Dendritic cell treated with granulocyte-macrophage colony-stimulating factor and Interleukin-4, amounts not matched to agents 40 ng/mL and 50 ng/mL, for 4 days (primary cell): ENCODE results near the gene PKD1.
"Not testable (repeated sequence)": the region's sequence is repeated elsewhere in the genome, so short reads cannot be mapped to it uniquely, and the experiment has no call there.

Experiments used
- H3K27ac Mint-ChIP-seq: one replicate; pipeline ENCODE4 v1.8.0; 2022; ENCODE audit warnings: mild to moderate bottlenecking, mixed read lengths
- H3K27me3 Mint-ChIP-seq: one replicate; pipeline ENCODE4 v1.8.0; 2022; ENCODE audit warnings: mild to moderate bottlenecking, mixed read lengths
- H3K36me3 Mint-ChIP-seq: one replicate; pipeline ENCODE4 v1.8.0; 2022; ENCODE audit warnings: low read depth, mixed read lengths
- H3K4me1 Mint-ChIP-seq: one replicate; pipeline ENCODE4 v1.8.0; 2022; ENCODE audit warnings: low read depth, mixed read lengths
- H3K4me3 Mint-ChIP-seq: one replicate; pipeline ENCODE4 v1.8.0; 2022; ENCODE audit warnings: mild to moderate bottlenecking, moderate library complexity, mixed read lengths
- H3K9me3 Mint-ChIP-seq: one replicate; pipeline ENCODE4 v1.8.0; 2022; ENCODE audit warnings: mixed read lengths
- intact Hi-C: fragments of 100-400 bp; cut with micrococcal nuclease; formaldehyde crosslinking; loops from one replicate; pipeline ENCODE4 v1.15.0; 2022

PKD1 gene

DNA sequence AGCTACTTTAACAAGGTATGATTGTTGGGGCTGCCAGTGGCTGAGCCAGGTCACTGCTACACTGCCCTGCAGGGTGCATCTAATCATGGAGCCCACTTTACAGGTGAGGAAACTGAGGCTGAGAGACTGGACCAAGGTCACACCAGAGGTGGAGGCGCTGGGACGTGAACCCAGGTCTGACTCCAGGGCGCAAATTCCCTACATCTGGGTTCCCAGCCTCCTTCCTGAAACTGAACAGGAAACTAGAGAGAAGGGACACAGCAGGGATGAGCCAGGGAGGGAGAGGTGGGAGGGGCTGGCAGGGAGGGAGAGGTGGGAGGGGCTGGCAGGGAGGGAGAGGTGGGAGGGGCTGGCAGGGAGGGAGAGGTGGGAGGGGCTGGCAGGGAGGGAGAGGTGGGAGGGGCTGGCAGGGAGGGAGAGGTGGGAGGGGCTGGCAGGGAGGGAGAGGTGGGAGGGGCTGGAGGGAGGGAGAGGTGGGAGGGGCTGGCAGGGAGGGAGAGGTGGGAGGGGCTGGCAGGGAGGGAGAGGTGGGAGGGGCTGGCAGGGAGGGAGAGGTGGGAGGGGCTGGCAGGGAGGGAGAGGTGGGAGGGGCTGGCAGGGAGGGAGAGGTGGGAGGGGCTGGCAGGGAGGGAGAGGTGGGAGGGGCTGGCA lies 7.9 kb downstream of the PKD1 start:
- peaks cover 19% of the 10 kb centered on the region for H3K27me3 Mint-ChIP-seq
- H3K4me3 Mint-ChIP-seq = peak overlapping the region; percentile 48
- peak overlapping the region; percentile 76 for H3K27ac Mint-ChIP-seq
- H3K9me3 Mint-ChIP-seq, H3K36me3 Mint-ChIP-seq, intact Hi-C loops: not testable (repeated sequence)
- peaks cover 41% of the 10 kb centered on the region for H3K4me1 Mint-ChIP-seq

DNA sequence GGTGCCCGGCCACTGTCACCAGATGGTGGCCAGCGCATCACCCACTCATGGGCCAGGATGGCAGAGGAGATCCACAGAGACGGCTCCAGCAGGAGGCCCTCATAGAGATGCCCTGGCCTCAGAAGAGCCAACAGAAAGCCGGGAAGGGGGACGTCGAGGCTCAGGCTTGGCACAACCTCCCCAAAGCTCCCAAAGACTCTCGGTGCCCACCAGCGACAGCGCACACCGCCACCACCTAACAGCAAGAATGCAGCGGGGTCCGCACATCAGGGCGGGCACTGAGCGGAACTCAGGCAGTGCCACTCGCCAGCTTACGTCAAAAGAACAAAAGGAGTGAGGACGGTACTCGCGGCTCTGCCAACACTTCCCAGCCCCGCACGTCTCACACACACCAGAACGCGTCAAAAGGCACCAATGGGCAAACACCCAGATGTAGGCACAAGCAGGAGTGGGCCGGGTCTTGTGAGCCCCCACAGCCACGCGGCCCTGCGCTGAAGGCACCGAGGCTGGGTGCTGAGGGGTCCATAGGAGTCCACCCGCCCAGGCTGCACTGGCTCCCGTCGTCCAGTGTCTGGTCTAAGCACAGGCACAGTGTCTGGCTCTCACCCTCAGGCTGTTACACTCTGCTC lies 8.7 kb downstream of the PKD1 start:
- H3K4me3 Mint-ChIP-seq, H3K27ac Mint-ChIP-seq, intact Hi-C loops, H3K9me3 Mint-ChIP-seq, H3K36me3 Mint-ChIP-seq: not testable (repeated sequence)
- peaks cover 47% of the 10 kb centered on the region for H3K4me1 Mint-ChIP-seq
- peaks cover 19% of the 10 kb centered on the region for H3K27me3 Mint-ChIP-seq

DNA sequence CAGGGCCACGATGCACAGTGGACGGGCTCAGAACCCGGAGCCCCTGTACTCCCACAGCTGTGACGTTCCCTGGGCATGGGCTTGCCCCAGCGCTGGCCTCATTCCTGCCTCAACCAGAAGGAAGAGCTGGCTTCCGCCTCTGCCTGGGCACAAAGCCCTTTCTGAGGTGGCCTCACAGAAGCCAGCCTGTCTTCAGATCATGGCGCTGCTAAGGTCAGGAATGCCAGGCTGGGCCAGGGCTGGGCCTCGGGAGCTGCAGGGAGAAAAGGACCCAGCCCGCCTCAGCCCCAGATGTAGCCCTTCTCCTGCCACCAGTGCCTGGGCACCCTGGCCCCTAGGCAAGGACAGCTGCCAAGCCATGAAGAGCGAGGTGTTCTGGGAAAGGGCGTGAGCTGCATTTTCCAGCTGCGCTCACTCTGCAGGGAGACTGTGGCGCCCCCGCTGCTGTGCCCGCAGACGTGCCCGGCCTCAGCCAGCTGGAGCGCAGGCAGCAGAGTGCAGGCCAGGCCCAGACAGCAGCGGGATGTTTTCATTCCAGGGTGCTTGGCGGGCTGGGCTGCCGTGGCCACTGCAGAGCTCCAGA lies 9.4 kb downstream of the PKD1 start:
- H3K4me3 Mint-ChIP-seq, H3K36me3 Mint-ChIP-seq, intact Hi-C loops, H3K9me3 Mint-ChIP-seq: not testable (repeated sequence)
- Mint-ChIP-seq H3K27me3 (peaks cover 19% of the 10 kb centered on the region), H3K27ac (peak overlapping the region; percentile 17), H3K4me1 (peaks cover 47% of the 10 kb centered on the region)

DNA sequence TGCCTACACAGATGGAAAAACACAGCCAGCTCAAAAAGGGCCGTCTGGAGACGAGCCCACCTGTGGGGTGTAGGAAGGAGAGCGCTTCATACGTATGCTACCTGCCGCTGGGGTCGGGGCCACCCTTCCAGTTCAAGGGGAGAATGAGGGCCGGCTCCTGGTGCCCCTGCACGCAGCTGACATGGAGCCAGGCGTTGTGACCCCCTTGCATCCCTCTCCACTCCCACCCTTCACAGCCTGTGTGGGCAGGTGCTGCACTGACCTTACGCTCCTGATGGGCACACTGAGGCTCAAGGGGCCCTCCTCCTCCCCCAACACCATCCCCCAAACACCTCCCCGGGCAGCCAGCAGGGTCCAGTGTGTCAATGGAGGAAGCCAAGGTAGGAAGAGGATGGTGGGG lies 10.1 kb downstream of the PKD1 start:
- H3K4me3 Mint-ChIP-seq = peak overlapping the region; percentile 60
- peak overlapping the region; percentile 33 for H3K27ac Mint-ChIP-seq
- H3K9me3 Mint-ChIP-seq, H3K36me3 Mint-ChIP-seq, intact Hi-C loops: not testable (repeated sequence)
- peaks cover 47% of the 10 kb centered on the region for H3K4me1 Mint-ChIP-seq
- peaks cover 19% of the 10 kb centered on the region for H3K27me3 Mint-ChIP-seq

DNA sequence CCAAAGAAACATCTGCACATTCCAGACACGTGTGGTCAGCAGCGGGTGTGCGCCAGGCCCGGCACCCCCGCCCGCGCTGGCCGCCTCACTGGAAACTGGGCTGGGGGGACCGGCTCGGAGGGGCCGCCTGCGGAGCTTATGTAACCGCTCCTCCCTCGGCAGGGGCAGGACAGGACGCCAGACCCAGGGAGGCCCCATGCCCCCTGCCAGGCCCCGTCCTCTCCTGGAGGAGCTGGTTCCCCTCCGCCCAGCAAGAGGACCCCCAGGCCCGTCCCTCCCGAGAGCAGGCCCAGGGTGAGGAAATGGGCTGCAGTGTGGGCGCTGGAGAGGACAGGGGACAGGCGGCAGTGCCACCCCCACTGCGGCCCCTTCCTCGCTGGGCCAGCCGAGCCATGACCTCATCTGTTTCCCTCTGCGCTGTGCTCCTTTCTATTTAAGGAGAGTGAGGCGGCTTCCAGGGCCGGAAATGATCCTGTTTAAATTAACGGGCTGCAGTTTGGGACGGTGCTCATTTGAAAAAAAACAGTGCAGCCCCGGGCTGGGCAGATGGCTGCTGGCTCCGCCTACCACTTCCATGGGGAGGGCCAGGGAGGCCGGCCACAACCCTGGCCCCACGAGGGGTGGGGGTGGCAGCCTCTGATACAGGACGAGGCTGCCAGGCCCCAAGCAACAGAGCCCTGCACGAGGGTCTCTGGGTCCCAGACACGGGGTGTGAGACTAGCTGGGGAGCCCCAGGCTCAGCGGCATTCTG lies 10.8 kb downstream of the PKD1 start:
- Mint-ChIP-seq H3K27ac (peak overlapping the region; percentile 33), H3K27me3 (peaks cover 19% of the 10 kb centered on the region), H3K4me3 (peak overlapping the region; percentile 60), H3K4me1 (peaks cover 47% of the 10 kb centered on the region)
- H3K36me3 Mint-ChIP-seq, H3K9me3 Mint-ChIP-seq, intact Hi-C loops: not testable (repeated sequence)

DNA sequence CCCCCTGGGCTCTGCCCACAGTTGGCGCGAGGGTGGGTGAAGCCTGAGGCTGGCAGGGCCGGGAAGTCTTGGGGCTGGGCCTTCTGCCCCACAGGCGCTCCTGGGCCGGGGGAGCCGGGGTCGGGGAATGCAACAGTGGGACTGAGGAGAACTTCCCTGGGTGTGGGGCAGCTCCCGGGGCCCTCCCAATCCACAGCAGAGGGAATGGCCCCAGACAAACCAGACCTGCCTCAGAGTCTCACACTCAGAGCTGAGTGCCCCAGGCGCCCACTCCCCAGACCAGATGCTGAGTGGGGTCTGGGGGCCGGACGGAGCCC lies 11.4 kb downstream of the PKD1 start:
- intact Hi-C loops, H3K4me3 Mint-ChIP-seq, H3K36me3 Mint-ChIP-seq, H3K27ac Mint-ChIP-seq, H3K9me3 Mint-ChIP-seq: not testable (repeated sequence)
- peaks cover 19% of the 10 kb centered on the region for H3K27me3 Mint-ChIP-seq
- H3K4me1 Mint-ChIP-seq = peaks cover 47% of the 10 kb centered on the region

DNA sequence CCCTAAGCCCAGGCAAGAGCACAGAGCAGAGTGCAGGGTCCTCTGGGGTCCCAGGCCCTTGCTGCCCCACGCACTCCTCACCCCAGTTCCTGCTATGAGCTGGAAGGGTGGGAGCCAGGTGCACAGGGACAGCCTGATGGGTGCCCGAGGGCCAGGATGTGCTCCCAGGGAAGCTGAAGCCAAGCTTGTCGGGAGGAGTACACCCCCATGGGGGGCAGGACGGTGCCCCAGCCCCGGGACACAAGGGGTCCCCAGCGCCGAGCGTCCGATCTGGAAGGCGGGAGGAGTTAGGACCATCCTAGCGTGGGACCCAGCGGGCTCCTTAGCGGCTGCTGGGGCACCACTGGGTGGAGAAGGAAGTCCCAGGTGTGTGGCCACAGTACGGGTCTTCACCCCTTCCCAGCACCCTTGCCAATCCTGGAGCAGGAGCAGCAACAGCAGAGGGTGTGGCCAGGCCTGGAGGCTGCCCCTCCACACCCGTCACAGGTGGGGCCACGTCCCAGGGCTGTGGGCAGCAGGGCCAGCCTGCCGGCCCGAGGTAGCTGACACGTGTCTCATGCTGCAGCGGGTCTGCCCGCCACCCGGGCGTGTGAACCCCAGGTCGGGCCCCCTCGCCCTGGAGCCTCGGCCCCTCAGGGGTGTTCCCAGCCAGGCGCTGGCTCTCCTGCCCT lies 11.9 kb downstream of the PKD1 start:
- H3K27ac Mint-ChIP-seq, H3K36me3 Mint-ChIP-seq, H3K9me3 Mint-ChIP-seq, H3K4me3 Mint-ChIP-seq, intact Hi-C loops: not testable (repeated sequence)
- Mint-ChIP-seq H3K4me1 (peaks cover 47% of the 10 kb centered on the region), H3K27me3 (peaks cover 19% of the 10 kb centered on the region)

DNA sequence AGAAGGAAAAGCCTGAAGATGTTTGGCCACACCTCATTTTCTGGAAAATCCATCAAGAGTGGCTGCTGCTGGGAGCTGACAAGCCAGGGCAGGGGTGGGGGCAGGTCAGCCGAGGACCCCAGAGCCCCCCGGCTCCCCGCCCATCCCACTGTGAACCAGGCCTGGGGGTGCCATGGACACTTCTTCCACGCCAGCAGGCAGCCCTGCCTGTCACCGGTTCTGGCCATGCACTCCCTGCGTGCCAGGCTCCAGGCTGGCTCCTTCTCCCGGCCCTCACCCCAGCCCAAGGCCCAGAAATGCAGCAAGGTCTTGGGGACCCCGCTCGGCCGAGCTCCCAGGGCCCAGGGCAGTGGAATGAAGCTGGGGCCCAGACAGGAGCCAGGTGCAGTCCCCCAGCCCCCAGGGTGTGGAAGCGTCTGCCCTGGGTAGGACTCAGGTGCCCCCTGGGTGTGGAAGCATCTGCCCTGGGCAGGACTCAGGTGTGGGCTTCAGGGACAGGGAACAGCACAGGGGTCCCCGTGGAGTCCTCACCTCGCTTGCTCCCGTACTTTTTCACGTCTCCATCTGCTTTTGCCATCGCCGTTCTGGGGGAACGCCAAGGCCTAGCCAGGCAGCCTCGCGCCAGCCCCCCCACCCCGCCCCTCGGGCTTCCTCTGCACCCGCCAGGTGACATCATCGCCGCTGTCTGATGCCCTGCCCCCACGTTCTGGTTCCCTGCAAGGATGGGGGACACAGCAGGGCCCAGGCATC lies 12.6 kb downstream of the PKD1 start:
- H3K4me3 Mint-ChIP-seq, H3K36me3 Mint-ChIP-seq, intact Hi-C loops, H3K9me3 Mint-ChIP-seq, H3K27ac Mint-ChIP-seq: not testable (repeated sequence)
- Mint-ChIP-seq H3K4me1 (peaks cover 40% of the 10 kb centered on the region), H3K27me3 (peaks cover 19% of the 10 kb centered on the region)

DNA sequence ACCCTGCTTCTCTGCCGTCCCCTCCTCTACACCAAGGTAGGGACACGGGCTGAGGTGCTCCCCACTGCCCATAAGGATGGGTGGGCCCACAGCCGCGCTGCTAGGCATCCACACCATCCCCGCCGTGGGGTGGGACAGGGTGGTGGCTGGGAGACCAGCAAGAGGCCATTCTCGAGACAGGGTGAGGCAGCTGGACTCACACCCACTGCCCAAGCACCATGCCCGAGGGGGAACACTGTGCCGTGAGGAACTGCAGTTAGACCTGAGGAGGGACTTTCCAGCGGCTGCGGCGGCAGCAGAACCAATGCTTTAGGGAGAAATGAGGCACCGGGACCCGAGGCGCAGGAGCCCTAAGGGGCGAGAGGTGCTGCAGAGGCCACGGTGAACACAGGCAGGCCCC lies 13.3 kb downstream of the PKD1 start:
- H3K27me3 Mint-ChIP-seq = peaks cover 19% of the 10 kb centered on the region
- H3K4me3 Mint-ChIP-seq = no peak overlapping the region

DNA sequence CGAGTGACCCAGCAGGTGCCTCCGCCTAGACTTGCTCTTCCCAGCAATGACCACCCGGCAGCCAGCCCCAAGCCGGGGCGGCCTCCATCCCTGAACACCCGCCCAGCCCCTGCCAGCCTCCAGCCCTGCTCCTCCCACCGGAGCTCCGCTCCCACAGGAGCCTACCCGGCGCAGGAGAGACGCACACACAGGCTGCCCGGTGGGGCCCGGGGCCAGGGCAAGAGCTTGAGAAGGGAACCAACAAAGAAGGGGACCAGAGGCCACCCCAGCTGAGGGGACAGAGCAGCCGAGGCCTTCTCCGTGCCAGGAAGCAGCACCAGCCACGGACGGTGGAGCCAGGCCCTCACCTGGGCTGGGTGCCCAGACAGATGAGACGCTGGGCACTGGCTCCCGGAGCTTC lies 13.8 kb downstream of the PKD1 start:
- peaks cover 32% of the 10 kb centered on the region for H3K4me1 Mint-ChIP-seq
- H3K36me3 Mint-ChIP-seq = peaks cover 6% of the 10 kb centered on the region
- H3K9me3 Mint-ChIP-seq = no peaks in the 10 kb centered on the region
- H3K27ac Mint-ChIP-seq = no peak overlapping the region
- intact Hi-C loops = no loop called here
- H3K4me3 Mint-ChIP-seq = no peak overlapping the region
- peaks cover 19% of the 10 kb centered on the region for H3K27me3 Mint-ChIP-seq

More for the DNA sequence above, 13.3 kb downstream of the PKD1 start:
- intact Hi-C loops = no loop called here
- Mint-ChIP-seq H3K36me3 (peaks cover under 1% of the 10 kb centered on the region), H3K9me3 (no peaks in the 10 kb centered on the region), H3K4me1 (peaks cover 38% of the 10 kb centered on the region), H3K27ac (no peak overlapping the region)

DNA sequence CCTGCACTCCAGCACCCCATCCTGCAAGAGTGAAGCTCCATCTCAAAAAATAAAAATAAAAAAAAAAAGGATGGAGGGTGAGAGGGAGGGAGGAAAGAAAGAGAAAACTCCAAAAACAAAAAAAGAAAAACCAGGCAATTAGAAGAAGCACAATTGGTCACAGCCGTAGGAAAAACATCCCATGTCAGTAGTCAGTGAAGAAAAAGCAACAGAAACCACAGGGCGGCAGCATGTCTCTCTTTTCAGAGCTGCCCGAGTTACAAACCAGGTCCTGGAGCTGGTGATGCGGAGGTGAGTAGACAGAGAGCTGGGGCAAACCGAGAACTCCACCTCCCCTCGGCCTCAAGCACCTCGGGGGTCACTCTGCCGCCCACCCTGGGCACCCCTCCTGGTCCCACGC lies 14.4 kb downstream of the PKD1 start:
- Mint-ChIP-seq H3K27me3 (peaks cover 18% of the 10 kb centered on the region), H3K4me1 (peaks cover 27% of the 10 kb centered on the region)
- intact Hi-C loops, H3K9me3 Mint-ChIP-seq, H3K4me3 Mint-ChIP-seq, H3K27ac Mint-ChIP-seq, H3K36me3 Mint-ChIP-seq: not testable (repeated sequence)

DNA sequence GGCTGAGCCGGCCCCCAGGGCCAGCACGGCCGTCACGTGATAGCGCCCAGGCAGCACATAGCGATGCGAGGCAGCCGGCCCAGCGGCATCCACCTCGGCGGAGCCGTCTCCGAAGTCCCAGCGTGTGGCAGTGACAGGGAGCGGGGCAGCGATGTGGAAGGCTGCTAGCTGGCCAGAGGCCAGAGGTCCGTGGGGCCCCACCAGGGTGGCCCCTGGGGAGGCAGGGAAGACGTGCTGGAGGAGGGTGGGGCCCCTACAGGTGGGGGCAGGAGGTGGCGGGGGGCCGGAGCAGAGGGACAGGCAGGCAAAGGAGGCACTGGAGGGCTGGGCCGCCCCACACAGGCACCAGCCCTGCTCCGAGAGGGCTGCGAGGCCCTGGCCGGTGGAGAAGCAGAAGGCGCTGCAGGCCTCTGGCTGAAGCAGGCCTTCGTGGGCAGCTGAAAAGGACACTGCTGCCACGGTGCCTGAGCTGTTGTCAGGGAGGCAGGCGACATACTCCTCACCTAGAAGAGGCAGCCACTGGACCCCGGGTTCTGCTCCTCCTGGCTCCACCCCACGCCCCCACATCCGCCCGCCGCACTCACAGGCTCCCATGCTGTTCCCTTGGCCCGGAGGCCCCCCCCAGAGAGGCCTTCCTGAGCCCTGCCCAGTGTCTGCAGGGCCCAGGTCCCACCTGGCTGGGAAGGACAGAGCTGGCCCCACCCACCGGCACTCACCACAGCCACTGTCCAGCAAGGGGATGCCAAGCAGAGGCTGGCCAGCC lies 17.6 kb downstream of the PKD1 start:
- intact Hi-C loops, H3K4me1 Mint-ChIP-seq, H3K9me3 Mint-ChIP-seq, H3K4me3 Mint-ChIP-seq, H3K27ac Mint-ChIP-seq, H3K27me3 Mint-ChIP-seq: not testable (repeated sequence)
- peaks cover 40% of the 10 kb centered on the region for H3K36me3 Mint-ChIP-seq

DNA sequence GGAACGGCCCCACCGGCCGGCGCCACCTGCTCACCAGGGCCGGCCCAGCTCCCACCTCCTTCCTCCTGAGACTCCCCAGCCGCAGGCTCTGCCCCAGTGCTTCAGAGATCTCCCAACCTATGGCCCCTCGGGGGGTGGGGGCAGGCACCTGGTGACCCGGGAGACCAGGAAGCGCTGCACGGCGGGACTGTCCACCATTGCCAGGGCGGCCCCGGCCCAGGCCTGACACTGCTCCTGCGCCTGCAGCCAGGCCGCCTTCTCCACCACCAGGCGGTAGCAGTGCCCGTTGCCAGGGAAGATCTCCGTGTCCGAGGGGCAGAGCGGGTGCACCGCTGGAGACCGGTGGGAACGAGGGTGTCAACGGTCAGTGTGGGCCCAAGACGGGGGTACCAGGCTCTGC lies 18.4 kb downstream of the PKD1 start:
- H3K4me1 Mint-ChIP-seq, H3K4me3 Mint-ChIP-seq, intact Hi-C loops, H3K27ac Mint-ChIP-seq, H3K9me3 Mint-ChIP-seq, H3K27me3 Mint-ChIP-seq: not testable (repeated sequence)
- H3K36me3 Mint-ChIP-seq = peaks cover 48% of the 10 kb centered on the region
